ENCODE data around the gene LIPH. TPM values are rescaled to one million over a fixed set of nuclear protein-coding genes. Genes with fewer than 3 reads are reported as not detected.
"Not testable (repeated sequence)": the region's sequence is repeated elsewhere in the genome, so short reads cannot be mapped to it uniquely, and the experiment has no call there.

The LIPH gene
- total and polyA plus RNA-seq, 10 donors: 0.03 to 3.1 (median 1.1) TPM

- H3K27me3 ChIP-seq (replicated peaks in 1 of 7): no peaks in the 10 kb centered on the region
- peaks cover 0 to 7% (median 0%) of the 10 kb centered on the region in 6 donors for H3K4me1 ChIP-seq
- TF ChIP-seq POLR2A (IDR thresholded peaks at IDR 0.05) (no peak), POLR2AphosphoS5 (IDR thresholded peaks at IDR 0.05) (no peak)
- TF ChIP-seq, protein P1, sequence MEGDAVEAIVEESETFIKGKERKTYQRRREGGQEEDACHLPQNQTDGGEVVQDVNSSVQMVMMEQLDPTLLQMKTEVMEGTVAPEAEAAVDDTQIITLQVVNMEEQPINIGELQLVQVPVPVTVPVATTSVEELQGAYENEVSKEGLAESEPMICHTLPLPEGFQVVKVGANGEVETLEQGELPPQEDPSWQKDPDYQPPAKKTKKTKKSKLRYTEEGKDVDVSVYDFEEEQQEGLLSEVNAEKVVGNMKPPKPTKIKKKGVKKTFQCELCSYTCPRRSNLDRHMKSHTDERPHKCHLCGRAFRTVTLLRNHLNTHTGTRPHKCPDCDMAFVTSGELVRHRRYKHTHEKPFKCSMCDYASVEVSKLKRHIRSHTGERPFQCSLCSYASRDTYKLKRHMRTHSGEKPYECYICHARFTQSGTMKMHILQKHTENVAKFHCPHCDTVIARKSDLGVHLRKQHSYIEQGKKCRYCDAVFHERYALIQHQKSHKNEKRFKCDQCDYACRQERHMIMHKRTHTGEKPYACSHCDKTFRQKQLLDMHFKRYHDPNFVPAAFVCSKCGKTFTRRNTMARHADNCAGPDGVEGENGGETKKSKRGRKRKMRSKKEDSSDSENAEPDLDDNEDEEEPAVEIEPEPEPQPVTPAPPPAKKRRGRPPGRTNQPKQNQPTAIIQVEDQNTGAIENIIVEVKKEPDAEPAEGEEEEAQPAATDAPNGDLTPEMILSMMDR (IDR thresholded peaks at IDR 0.05 in 8 of 11, conservative IDR thresholded peaks at IDR 0.05 in 3 of 11): no peak
- H3K36me3 ChIP-seq: peaks cover 0 to 87% (median 46%) of the 10 kb centered on the region in 6 donors
- intact Hi-C loops (cut with DNase I; ENCODE audit: low total_unique reads): no loop called here
- no peak overlapping the region for H3K27ac ChIP-seq
- 93 to 98% (median 97%) methylated on average over 5 of the region's 5 CpGs for WGBS, 5 donors
- no peaks in the 10 kb centered on the region for H3K9me3 ChIP-seq
- no peak overlapping the region for H3K4me3 ChIP-seq
- DNase-seq: no peak
These were observed 66.0 kb downstream of the LIPH start for GRCh38 chr3:185486394-185486793.

DNA sequence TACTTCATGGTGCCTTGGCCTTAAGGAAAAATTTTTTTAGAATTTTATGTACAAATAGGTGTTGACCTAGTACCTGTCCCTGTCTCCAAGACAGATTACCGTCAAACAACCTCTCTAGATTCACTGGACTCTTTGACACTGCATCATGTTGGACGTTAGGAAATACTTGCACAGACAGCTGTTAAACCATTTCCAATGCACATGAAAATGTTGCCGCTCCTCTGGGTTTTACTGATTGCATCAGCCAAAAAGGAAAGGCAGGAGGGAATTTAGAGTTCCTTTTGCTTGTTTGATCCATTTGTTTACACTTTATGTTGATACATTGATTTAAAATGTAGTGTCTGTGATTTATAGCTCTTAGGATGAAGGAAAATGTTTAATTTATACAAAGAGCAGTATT, 68.1 kb downstream of the LIPH start:
- no peak for DNase-seq
- Histone ChIP-seq H3K4me1 (peaks cover 0 to 7% (median 0%) of the 10 kb centered on the region in 6 donors), H3K9me3 (no peaks in the 10 kb centered on the region), H3K27ac (no peak overlapping the region), H3K4me3 (no peak overlapping the region), H3K27me3 (replicated peaks in 1 of 7) (no peaks in the 10 kb centered on the region), H3K36me3 (peaks cover 0 to 86% (median 27%) of the 10 kb centered on the region in 6 donors)
- TF ChIP-seq POLR2A (IDR thresholded peaks at IDR 0.05) (no peak), POLR2AphosphoS5 (IDR thresholded peaks at IDR 0.05) (no peak)
- TF ChIP-seq, protein P1 (IDR thresholded peaks at IDR 0.05 in 8 of 11, conservative IDR thresholded peaks at IDR 0.05 in 3 of 11): no peak
- 47 to 87% (median 79%) methylated on average over 3 of the region's 3 CpGs for WGBS, 5 donors
- intact Hi-C loops (cut with DNase I; ENCODE audit: low total_unique reads): no loop called here

- Histone ChIP-seq H3K27ac (peak overlapping the region in 1 of 8 donors; percentile 22), H3K4me1 (peaks cover 0 to 7% (median 0%) of the 10 kb centered on the region in 6 donors), H3K36me3 (peaks cover 0 to 52% (median 0%) of the 10 kb centered on the region in 6 donors), H3K9me3 (no peaks in the 10 kb centered on the region), H3K27me3 (replicated peaks in 1 of 7) (no peaks in the 10 kb centered on the region), H3K4me3 (no peak overlapping the region)
- WGBS, 5 donors: 78 to 88% (median 82%) methylated on average over 2 of the region's 2 CpGs
- intact Hi-C loops (cut with DNase I; ENCODE audit: low total_unique reads): no loop called here
- DNase-seq: no peak
- TF ChIP-seq, protein P1 (IDR thresholded peaks at IDR 0.05 in 8 of 11, conservative IDR thresholded peaks at IDR 0.05 in 3 of 11): no peak
- TF ChIP-seq POLR2AphosphoS5 (IDR thresholded peaks at IDR 0.05) (no peak), POLR2A (IDR thresholded peaks at IDR 0.05) (no peak)
These were observed 72.9 kb downstream of the LIPH start for GRCh38 chr3:185479373-185479945.

- H3K4me1 ChIP-seq: peaks cover 0 to 3% (median 0%) of the 10 kb centered on the region in 6 donors
- H3K4me3 ChIP-seq: no peak overlapping the region
- H3K27ac ChIP-seq: peak overlapping the region in 2 of 8 donors; percentile 10 to 16
- no peaks in the 10 kb centered on the region for H3K9me3 ChIP-seq
- intact Hi-C loops (cut with DNase I; ENCODE audit: low total_unique reads): no loop called here
- DNase-seq: no peak
- TF ChIP-seq, protein P1 (IDR thresholded peaks at IDR 0.05 in 8 of 11, conservative IDR thresholded peaks at IDR 0.05 in 3 of 11): no peak
- TF ChIP-seq POLR2AphosphoS5 (IDR thresholded peaks at IDR 0.05) (no peak), POLR2A (IDR thresholded peaks at IDR 0.05) (no peak)
- 67 to 80% (median 73%) methylated on average over 3 of the region's 3 CpGs for WGBS, 5 donors
- H3K36me3 ChIP-seq: peaks cover 0 to 63% (median 9%) of the 10 kb centered on the region in 6 donors
- H3K27me3 ChIP-seq (replicated peaks in 1 of 7): no peaks in the 10 kb centered on the region
These were observed 75.1 kb downstream of the LIPH start for GRCh38 chr3:185477316-185477715.

- intact Hi-C loops (cut with DNase I; ENCODE audit: low total_unique reads); H3K4me1 ChIP-seq; H3K27ac ChIP-seq; H3K27me3 ChIP-seq (replicated peaks in 1 of 7); DNase-seq; H3K9me3 ChIP-seq; H3K4me3 ChIP-seq: not testable (repeated sequence)
- 93 to 99% (median 96%) methylated on average over 6 of the region's 6 CpGs for WGBS, 5 donors
- H3K36me3 ChIP-seq: peaks cover 0 to 39% (median 9%) of the 10 kb centered on the region in 6 donors
These were observed 77.5 kb downstream of the LIPH start for GRCh38 chr3:185474922-185475321.
